ENCODE results near the gene PHLDB1.

GRCh38 chr11:118618115-118618990 is 10.9 kb downstream of the PHLDB1 start:
- TF ChIP-seq, protein P1, sequence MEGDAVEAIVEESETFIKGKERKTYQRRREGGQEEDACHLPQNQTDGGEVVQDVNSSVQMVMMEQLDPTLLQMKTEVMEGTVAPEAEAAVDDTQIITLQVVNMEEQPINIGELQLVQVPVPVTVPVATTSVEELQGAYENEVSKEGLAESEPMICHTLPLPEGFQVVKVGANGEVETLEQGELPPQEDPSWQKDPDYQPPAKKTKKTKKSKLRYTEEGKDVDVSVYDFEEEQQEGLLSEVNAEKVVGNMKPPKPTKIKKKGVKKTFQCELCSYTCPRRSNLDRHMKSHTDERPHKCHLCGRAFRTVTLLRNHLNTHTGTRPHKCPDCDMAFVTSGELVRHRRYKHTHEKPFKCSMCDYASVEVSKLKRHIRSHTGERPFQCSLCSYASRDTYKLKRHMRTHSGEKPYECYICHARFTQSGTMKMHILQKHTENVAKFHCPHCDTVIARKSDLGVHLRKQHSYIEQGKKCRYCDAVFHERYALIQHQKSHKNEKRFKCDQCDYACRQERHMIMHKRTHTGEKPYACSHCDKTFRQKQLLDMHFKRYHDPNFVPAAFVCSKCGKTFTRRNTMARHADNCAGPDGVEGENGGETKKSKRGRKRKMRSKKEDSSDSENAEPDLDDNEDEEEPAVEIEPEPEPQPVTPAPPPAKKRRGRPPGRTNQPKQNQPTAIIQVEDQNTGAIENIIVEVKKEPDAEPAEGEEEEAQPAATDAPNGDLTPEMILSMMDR (IDR thresholded peaks at IDR 0.05) = no peak
- no peak for TF ChIP-seq POLR2A (IDR thresholded peaks at IDR 0.05)

Data from breast epithelium (tissue), 3 donors.